Measurements from ENCODE around the gene PIEZO2.

PIEZO2 gene

DNA sequence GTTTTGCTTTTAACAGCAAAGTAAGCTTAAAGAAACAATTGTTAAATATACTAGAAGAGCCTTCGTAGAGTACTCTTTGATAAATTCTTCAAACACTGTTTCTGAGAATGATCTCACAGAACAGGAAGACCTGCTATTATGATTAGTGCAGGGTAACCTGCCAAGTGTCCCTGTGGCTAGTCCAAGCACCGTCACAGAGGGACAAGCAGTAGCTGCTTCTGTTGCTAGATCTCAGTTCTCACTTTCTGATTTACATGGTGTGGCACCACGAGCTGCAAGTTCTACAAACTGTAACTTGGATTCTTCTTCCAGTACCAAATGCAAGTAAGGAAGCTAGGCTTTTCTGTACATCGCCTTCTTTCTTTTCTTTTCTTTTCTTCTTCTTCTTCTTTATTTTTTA lies 121.5 kb downstream of the PIEZO2 start:
- DNase-seq (ENCODE audit: low spot score), result no peak

DNA sequence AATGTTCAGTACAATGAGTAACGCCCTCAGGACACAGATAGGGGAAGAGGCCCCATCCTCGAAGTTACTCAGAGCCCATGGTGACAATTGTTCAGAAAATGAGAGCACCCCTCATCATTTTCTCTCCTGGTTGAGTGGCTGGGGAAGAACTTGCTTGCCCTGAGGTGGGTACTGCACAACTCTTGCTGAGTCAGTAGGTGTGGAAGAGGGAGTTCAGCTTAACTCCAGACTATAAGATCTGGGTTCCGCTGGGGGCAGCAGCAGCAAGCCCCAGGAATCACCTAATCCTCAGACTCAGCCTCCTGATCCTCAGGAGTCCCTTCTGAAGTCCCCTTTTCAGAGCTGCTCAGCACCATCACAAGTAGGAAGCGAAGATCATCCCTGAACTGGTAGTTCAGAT lies 123.7 kb downstream of the PIEZO2 start:
- no peak for DNase-seq (ENCODE audit: low spot score)

DNA sequence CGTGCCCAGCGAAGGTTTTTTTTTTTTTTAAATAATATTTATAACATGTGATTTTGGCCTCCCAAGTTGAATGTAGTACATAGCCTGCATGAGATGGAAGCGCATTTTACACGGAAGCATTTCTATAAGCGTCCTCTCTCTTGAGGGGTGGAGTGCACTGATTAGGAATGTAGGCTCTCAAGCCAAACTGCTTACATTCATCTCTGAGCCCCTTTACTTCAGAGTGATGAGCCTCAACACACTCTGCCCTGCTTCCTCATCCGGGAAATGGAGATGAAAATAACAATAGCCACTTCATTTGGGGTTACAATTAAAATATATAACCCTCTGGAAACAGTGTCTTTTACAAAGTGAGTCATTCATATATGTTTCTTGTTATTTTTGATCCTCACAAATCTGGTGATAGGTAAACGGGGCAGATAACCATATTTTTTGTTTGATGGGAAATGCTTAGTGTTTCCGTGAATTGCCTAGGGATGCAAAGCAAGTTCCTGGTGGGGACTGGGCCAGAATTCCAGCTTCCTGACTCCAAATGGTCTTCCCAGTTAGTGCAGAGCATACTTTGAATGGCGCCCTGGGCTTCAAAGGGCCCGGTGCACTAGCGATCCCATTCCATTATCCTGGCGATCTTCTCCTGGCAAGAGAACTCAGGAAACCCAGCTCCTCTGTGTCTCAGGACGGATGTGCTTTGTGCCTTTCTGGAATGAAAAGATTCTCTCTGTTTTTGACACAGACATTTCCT lies 124.3 kb downstream of the PIEZO2 start:
- DNase-seq (ENCODE audit: low spot score), result no peak

DNA sequence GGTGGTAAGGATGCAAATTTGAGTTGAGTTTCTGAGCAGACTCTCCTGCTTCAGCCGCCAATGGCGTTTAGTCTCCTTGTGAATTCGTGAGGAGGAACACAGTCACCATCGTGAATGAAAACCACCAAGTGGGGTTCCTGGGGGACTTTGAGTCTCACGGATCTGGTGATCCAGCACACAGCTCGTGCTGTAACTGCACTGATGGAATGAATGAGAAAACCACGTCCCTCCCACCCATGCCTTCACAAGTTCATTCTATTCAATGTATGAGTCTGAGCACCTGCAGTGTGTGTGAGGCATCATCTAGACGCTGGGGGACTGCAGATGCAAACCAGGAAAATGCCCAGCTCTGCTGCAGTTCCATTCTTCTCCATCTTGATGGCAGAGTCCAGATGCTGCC lies 127.9 kb downstream of the PIEZO2 start:
- DNase-seq (ENCODE audit: low spot score), result no peak

DNA sequence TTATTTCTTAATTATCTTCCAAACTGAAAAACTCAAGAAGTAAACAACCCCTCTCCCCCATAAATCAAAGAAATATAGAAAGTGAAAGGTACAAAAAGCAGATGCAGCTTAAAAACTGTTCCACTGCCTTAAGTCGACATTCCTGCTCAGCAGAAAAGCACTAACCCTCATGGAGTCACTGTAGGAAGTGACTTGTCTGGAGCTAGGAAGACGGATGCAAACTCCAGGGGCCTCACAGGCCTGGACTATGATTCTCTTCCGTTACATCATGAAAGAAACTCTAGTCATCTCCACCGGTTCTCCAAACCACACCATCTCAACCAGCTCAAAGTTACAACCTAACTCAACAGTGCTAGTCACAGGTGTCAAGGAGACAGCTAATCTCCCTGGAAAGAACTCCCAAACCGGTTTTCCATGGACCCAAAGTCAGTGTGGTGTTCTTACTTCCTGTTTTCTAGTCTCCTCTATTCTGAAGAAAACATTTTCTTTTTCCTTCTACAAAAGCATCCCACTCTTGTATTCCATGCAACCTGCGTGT lies 128.4 kb downstream of the PIEZO2 start:
- DNase-seq (ENCODE audit: low spot score), result no peak

DNA sequence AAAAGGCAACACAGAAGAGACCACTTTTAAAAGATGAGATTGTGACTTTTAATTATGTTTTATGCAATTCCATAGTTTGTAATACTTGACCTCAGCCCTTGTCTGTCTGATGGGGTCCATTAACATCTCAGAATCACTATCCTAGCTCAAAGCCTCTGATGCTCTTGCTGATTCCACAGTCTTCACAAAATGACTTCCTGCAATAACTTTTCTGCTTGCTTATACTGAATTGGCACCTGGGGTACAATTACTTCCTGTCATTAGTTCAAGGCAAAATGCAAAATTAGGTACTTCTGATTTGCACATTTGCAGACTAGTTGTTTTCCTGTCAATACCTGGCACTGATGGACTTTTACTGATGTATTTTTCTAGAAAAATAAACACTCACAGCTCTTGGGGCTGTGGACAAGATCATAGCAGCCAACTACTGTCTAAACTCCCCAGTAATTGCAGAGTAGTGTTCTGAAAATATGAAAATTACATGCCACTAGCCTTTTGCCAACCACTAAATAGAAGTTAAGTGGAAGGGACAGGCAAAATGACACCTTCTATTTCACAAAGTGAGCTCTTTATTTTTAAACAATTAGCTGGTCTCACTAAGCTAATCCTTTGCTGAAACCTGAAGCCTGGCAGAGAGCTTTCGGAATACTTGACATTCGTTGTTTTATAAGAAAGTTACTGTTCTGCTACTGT lies 129.1 kb downstream of the PIEZO2 start:
- no peak for DNase-seq (ENCODE audit: low spot score)

DNA sequence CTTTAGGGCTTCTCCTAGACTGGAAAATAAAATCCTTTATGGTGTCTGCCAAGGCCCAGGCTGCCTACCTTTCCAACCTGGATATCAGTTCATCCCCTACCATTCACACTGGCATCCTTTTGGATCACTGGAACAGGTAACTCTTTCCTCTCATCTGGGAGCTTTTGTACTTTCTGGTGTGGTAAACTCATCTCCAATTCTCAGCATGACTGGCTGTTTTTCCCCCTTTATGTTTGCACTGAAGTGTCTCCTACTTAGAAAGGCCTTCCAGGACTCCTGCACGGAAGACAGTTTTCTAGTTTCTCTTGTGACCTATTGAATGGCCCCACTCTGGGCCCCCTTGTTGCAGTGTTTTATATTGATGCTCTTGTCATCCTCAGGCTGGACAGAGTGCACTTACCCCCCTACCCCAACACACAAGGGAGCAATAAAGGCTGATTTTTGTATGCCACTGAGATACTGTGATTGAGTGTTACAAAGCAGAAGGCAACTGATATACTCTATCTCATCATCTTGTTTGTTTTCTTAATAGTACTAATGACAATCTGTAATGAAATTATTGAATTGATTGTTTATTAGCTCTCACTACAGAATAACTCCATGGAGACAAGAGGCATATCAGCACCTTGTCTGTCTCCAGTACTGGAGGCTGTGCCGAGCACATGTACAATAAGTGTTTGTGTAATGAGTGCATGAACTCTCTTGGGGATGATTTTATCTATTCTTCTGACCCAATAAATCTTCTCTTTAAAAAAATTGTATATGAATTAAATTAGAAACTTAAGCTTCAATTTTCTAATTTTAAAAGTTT lies 129.9 kb downstream of the PIEZO2 start:
- no peak for DNase-seq (ENCODE audit: low spot score)

DNA sequence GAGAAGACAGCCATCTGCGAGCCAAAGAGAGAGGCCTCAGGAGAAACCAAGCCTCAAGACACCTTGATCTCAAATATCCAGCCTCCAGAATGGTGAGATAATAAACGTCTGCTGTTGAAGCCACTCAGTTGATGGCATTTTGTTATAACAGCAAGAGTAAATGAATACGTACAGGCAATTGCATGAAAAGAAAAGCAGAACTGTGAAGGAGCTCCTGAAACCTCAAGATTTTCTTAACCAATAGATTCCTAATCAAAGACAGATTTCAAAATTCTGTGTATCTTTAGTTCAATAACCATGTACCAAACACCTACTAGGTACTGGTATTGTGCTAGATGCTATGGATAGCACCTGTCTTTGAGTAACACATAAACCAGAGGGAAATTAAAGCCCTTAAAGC lies 139.5 kb downstream of the PIEZO2 start:
- no peak for DNase-seq (ENCODE audit: low spot score)

DNA sequence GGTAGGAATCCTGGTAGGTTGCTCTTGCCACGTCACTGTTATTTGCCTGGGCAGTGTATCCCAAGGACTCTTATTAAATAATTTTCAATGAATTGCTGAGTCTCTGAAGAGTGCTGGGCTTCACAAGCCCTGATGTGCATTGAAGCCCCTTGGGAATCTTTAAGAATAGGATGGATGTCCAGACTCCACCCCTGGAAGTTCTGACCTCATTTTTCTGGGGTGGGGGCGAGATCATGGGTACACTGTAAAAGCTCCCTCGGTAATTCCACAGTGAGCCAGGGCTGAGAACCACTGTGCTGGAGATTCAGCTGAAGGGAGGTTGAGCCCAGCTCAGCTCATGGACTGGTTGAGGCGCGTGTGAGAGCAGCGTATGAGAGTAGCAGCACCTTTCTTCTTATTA lies 140.2 kb downstream of the PIEZO2 start:
- no peak for DNase-seq (ENCODE audit: low spot score)

DNA sequence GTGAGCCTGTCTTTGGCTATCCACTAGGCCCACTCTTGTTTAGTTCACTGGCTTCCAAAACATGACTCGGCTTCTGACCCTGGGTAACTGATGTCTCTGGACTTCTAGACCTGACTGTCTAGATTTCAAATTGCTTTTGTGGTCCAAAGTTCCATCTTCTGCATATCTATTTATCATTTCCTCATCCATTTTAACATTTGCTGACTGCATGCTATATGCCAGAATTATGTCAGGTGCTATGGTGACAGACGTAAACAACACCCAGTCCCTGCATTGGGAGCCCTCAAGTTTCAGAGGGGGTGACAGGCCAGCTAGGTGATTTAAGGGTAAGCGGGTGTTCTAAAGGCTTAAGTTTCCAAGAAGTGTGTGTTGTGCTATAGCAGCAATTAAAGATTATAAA lies 140.9 kb downstream of the PIEZO2 start:
- no peak for DNase-seq (ENCODE audit: low spot score)

DNA sequence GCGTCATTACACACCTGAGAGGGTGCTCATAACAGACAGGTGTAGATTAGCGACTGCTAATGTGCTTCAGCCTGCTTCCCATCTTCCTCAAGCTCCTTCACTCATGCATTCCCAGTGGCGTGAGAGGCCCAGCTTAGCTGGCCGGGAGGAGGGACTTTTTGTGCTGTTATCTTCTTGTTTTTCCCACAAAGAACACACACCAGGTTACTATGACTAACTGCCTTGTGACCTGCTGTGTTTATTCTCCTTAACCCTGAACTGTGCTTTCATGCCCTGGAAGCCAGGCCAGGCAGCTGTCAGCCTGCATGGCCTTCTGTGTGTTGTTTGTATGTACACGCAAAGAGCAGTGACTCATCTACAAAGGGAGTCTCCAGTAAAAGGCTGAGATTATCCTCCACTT lies 143.8 kb downstream of the PIEZO2 start:
- DNase-seq (ENCODE audit: low spot score), result no peak

DNA sequence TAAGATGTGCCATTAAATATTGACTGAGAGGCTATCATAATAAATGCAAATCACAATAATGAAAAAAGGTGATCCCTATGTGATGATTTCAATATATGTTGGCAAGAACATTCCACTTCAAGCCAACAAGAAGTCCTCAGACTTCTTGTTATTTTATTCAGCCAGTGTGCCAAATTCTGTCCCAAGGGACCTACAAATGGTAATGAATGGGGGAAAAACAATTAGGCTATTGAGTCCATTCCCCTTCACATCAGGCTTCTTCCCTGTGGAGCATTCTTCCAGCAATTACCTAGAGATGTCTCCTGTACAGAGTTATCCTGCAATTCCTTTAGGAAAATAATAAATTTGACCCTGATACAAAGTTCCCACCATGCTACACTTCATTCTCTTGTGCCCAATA lies 144.4 kb downstream of the PIEZO2 start:
- no peak for DNase-seq (ENCODE audit: low spot score)

DNA sequence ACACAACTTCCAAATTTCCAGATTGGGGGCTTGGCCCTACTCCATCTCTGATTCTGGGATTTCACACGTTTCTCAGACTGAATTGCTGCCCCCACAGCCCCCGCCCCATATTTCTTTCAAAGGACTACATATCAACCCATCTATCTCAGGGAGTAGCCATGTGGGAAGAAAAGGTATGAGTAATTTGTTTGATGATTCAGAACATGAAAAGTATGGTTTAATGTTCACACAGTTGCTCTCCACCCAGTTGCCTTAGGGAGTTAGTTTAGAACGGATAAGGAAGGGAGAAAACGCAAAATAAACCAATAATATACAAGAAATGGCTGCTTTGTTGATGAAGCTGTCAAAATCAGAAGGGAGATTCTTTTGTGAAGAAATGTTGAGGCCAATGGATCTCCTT lies 145.1 kb downstream of the PIEZO2 start:
- DNase-seq (ENCODE audit: low spot score), result no peak

DNA sequence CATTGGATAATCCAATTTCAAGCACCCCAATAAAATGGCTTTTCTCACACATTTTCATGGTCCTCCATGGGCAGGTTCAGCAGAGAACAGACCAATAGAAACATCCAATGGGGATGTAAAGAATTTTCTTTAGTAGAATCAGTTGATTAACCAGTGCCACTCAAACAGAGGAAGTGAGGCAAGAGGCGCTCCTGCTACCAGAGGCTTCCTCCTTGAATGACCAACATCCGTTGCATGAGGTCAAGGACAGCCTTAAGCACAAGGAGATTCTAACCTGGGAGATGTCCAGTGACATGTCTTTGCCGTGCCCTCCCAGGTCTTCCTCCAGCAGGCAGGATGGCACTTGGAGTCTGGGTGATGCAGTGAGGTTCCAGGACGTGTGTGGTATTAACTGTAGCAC lies 146.6 kb downstream of the PIEZO2 start:
- no peak for DNase-seq (ENCODE audit: low spot score)

DNA sequence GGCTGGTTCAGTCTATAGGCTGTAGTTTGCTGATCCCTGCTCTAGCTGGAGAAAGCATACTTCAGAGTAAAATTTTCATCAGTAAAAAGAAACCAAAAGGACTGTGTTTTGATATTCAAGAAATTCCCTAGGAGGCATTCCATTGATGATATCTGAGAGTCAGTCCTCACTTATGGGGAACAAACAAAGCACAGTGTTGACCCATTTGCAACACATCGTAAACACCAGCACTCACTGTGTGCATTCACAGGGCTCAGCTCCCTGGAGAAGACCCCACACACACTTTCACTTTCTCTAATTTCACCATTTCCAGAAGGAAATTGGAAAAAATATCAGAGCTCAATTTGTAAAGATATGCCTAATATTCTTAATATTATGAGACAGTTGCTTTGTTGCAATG lies 147.1 kb downstream of the PIEZO2 start:
- DNase-seq (ENCODE audit: low spot score), result no peak

DNA sequence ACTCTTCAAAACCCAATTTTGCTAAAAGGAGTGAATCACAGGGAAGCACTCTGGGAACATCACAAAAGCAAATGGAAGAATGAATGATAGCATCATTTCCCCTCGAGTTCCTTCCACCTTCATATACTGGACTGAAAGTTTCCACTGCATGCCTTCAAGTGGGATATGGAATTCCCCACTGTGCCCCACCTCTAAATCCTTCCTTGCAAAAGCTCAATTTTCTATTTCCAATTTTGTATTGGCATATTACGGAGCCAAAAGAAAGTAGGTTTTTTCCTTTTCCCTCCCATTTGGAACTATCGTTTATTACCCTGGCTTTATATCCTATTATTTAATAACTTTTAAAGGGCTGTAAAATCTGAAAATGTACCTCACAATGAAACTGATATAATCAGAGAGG lies 149.3 kb downstream of the PIEZO2 start:
- no peak for DNase-seq (ENCODE audit: low spot score)

DNA sequence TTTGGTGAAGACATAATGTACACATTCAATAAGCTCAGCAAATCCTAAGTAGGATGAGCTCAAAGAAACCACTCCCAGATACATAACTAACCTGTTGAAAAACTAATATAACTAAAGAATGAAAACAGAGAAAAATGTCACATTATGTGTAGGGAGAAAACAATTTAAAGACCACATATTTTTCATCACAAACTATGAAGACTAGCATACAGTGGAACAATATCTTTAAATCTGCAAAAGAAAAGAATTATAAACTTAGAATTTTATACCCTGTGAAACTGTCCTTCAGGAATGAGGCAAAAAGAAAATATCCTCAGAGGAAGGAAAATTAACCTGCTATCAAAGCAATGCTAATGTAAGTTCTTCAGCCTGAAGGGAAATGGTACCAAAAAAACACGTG lies 151.5 kb downstream of the PIEZO2 start:
- DNase-seq (ENCODE audit: low spot score), result no peak

DNA sequence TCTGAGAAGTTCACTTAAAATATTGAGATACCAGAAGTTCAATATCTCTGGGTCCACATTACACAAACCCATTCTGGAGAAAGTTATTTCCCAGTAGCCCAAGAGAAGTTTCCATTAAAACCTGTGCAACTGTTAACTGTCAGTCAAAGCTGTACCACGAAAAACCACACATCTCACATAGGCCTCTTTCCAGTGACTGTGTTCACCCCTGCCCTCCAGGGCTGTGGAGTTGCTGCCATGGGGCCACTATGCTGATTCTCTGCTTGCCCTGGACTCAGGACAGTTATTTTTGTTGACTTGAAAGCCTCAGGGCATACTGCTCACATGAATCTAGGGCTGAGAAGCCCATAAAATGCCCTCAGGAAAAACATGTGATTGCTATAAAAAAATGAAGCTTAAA lies 153.8 kb downstream of the PIEZO2 start:
- DNase-seq (ENCODE audit: low spot score), result no peak

DNA sequence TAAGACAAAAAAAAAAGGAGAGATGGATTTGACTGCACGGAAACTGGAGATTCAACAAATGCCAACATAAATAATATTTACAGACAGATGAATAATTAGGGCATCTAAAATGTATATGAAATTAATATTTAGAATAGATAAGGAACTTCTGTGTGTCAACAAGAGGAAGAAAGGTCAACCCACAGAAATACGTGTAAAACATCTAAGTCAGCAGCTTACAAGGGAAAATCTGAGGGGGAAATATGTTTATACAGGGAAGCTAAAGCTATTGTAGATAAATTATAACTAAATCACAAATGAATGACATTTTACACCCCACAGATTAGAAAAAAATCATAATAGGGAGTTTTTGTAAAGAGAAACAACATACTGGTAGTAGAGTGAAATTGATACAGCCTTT lies 159.9 kb downstream of the PIEZO2 start:
- no peak for DNase-seq (ENCODE audit: low spot score)

DNA sequence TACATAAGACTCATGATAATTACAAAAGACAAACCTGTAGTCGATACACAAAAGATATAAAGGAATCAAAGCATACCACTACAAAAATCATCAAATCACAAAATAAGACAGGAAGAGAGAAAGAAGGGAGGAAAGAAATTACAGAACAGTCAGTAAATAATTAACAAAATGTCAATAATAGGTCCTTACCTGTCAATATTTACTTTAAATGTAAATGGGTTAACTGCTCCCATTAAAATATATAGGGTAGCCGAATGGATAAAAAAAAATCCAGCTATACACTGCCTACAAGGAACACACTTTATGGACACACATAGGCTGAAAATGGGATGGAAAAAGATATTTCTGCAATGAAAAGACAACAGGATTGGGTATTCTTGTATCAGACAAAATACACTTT lies 163.7 kb downstream of the PIEZO2 start:
- no peak for DNase-seq (ENCODE audit: low spot score)

DNA sequence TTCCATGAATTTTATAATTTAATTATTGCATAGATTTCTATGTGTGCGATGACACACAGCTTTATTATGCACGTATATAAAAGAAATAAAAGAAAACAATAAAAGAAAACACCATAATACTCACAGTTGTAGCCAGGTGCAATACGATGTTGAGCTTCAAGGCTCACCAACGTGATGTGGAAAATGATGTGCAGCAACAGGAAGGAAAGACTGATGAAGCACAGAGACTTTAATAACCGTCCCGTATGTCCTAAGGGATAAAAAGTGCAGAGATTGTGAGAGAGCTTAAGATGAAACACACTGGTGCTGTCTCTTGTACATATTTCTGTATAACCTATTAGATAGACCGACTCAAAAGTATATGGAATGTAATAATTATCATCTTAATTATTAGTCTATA lies 170.0 kb downstream of the PIEZO2 start:
- DNase-seq (ENCODE audit: low spot score), result no peak

DNA sequence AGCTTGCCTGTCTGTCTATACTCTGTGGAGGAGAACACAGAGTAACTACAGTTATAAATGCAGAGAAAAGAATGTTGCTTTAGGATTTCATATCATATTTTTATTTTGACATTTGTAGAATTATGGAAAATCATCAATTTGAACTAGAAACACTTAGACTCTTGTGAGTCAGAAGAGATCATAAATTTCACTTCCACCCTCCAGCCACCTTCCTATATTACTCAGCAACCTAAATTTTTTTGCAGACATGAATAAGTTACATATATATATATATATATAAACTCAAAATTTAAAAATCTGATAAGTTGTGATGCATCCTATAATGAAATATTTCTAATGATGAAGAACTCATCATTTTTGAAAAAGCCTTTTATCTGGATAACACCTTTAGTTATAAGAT lies 172.3 kb downstream of the PIEZO2 start:
- no peak for DNase-seq (ENCODE audit: low spot score)
